ENCODE results near the gene FAM25C.
"Not testable (repeated sequence)": the region's sequence is repeated elsewhere in the genome, so short reads cannot be mapped to it uniquely, and the experiment has no call there.

FAM25C gene

GRCh38 chr10:47957158-47957557, 42.4 kb downstream of the FAM25C start:
- DNase-seq (ENCODE audit: low spot score): not testable (repeated sequence)

DNA sequence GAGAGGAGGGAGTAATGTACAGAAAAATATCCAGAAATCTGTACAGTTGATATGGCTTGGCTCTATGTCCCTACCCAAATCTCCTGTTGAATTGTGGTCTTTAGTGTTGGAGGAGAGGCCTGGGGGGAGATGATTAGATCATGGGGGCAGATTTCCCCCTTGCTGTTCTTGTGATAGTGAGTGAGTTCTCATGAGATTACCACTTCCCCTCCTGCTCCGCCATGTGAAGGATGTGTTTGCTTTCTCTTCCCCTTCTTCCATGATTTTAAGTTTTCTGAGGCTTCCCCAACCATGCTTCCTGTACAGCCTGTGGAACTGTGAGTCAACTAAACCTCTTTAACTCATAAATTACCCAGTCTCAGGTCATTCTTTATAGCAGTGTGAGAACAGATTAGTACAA, 52.2 kb downstream of the FAM25C start:
- not testable (repeated sequence) for DNase-seq (ENCODE audit: low spot score)
